DMS53 treated with DMSO at 0.1 percent for 48 hours (cell line): ENCODE measurements around the gene GTF2H4.
A peak's percentile ranks its signal among the peaks of the same experiment; 100 is the strongest.
"Not testable (repeated sequence)": the region's sequence is repeated elsewhere in the genome, so short reads cannot be mapped to it uniquely, and the experiment has no call there.

Experiments
- DNase-seq: peaks from one replicate; lab custom pipeline; 2025; ENCODE audit not compliant: unreplicated experiment; lab: John Stamatoyannopoulos, UW

GTF2H4 gene

DNA sequence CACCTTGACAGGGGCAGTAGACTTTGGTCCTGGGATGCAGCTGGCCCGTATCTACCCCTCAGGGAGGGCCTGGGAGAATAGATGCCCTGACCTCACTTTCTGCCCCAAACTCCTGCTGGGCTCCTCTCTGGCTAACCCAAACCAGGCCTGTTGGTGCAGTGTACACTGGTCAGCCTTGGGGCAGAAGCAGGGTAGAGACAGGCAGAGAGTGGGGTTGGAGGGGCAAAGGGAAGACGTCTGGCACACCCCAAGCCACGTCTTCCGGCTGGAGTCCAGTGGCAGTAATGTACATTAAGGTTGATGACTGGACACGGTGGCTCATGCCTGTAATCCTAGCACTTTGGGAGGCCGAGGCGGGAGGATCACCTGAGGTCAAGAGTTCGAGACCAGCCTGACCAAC, 14.3 kb upstream of the GTF2H4 start:
- no peak for DNase-seq

DNA sequence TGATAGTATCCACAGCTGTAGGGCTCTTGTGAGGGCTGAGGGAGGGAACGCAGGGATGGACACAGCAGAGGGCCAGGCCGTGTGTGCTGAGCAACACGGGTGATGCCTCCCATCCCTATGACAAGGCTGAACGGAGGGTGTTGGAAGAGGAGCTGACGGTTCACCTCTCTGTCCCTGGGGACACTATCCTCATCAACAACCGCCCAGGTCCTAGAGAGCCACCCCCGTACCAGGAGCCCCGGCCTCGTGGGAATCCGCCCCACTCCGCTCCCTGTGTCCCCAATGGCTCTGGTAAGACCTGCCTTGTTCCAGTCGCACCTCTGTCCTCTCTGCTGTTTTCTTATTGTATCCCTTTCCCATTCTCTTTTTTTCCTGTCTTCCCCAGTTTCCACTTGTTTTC, 13.6 kb upstream of the GTF2H4 start:
- no peak for DNase-seq

DNA sequence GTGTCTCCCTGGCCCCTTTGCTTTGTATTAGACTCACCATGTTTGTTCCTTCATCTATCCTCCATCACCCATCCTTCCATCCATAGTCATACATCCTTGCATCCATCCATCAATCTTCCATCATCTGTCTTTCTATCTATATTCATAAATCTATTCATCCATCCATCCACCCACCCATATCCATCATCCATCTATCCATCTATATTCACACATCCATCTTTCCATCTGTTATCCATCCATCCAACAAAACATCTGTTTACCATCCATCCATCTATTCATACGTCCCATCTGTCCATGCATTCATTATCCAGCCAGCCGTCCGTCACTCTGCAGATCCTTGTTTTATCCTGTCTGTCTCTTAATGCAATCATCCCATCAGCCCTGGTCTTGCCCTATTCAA, 13.1 kb upstream of the GTF2H4 start:
- DNase-seq = no peak

DNA sequence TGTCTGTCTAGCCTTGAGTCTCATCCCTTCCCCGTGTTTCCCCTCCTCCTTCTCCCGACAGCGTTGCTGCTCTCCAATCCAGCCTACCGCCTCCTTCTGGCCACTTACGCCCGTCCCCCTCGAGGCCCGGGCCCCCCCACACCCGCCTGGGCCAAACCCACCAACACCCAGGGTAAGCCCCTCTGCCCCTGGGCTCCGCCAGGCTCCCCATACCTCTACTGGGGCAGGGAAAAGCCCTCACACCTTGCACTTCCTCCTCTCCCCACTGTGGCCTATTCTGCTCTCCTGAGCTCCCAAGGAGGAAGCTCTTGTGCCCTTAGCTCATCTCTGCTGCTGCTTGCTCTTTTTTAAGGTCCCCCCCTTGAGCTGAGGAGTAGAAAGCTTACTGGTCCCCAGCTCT, 12.7 kb upstream of the GTF2H4 start:
- no peak for DNase-seq

DNA sequence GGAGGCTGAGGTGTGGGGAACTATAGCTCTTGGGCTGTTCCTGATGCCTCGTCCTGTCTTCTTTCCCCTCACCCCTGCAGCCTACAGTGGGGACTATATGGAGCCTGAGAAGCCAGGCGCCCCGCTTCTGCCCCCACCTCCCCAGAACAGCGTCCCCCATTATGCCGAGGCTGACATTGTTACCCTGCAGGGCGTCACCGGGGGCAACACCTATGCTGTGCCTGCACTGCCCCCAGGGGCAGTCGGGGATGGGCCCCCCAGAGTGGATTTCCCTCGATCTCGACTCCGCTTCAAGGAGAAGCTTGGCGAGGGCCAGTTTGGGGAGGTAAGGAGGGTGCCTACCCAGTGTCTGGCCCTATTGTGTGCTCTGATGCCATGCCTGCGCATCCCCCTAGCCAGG, 11.5 kb upstream of the GTF2H4 start:
- DNase-seq = no peak

DNA sequence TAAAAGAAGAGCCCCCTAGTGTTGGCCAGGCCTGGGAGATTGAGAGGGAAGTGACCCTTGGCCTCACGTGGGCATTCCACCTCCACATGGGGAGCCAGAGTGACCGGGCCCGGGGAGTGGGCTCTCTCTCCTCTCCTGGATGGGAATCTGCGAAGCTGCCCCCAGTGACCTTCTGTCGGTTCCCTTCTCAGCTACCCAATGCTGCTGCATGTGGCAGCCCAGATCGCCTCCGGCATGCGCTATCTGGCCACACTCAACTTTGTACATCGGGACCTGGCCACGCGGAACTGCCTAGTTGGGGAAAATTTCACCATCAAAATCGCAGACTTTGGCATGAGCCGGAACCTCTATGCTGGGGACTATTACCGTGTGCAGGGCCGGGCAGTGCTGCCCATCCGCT, 10.1 kb upstream of the GTF2H4 start:
- DNase-seq = no peak

DNA sequence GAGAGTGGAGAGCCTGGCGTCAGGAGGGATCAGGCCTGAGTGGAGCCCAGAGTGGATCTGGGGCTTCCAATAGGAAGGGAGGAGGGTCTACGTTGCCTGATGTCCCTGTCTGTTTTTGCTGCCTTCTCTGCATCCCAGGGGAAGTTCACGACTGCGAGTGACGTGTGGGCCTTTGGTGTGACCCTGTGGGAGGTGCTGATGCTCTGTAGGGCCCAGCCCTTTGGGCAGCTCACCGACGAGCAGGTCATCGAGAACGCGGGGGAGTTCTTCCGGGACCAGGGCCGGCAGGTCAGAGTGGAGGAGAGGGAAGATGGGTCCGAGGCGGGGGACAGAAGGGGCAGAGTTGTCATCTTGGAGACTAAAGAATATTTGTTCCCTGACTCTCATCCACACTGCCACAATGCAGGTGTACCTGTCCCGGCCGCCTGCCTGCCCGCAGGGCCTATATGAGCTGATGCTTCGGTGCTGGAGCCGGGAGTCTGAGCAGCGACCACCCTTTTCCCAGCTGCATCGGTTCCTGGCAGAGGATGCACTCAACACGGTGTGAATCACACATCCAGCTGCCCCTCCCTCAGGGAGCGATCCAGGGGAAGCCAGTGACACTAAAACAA, 9.2 kb upstream of the GTF2H4 start:
- no peak for DNase-seq

DNA sequence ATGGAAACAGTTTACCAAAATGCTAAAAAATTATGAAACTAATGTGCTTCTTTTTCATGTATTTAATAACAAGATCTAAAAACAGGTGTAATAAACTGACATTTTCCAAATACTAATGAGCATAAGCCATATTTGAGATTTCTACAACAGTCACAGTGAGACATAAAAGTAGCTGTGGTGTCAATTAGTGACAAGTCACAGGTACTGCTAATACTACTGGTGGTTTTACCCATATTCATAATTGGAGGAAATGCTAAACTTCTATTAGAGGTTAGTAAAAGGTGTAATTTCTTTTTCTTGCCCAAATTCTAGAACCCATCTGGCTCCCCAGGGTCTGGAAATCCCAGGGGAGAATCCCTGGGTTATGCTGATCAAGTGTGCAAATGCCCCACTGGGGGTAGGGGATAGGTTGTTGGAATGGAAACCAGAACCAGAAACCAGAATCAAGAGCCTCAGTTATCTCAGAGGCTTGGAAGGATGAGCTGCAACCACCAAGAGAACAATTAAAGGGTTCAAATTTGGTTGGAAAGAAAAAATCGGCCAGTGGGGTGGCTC, 7.1 kb upstream of the GTF2H4 start:
- DNase-seq = no peak

DNA sequence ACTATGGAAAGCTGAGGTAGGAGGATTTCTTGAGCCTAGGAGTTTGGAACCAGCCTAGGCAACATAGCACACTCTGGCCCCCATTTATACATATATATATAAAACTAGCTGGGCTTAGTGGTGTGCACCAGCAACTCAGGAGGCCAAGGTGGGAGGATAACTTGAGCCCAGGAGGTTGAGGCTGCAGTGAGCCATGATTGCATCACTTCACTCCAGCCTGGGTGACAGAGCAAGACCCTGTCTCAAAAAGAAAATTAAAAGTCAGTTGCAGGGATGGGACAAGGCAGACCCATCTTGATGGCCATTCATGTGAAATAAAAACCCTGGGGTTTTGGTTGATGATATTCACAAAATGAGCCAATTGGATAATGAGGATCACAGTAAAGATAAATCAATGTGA, 6.6 kb upstream of the GTF2H4 start:
- DNase-seq = no peak

DNA sequence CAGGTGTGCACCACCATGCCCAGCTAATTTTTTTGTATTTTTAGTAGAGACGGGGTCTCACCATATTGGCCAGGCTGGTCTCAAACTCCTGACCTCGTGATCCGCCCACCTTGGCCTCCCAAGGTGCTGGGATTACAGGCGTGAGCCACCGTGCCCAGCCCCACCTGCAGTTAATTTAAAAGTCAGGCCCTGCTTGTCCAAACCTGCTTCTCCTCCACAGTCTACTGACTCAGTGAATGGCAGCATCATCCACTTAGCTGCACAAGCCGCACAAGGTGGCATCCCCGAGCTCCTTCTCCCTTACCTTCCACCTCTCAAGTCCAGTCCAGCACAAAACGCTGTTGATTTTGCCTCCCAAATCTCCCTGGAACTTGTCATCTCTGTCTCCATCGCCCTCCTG, 5.8 kb upstream of the GTF2H4 start:
- DNase-seq = not testable (repeated sequence)

DNA sequence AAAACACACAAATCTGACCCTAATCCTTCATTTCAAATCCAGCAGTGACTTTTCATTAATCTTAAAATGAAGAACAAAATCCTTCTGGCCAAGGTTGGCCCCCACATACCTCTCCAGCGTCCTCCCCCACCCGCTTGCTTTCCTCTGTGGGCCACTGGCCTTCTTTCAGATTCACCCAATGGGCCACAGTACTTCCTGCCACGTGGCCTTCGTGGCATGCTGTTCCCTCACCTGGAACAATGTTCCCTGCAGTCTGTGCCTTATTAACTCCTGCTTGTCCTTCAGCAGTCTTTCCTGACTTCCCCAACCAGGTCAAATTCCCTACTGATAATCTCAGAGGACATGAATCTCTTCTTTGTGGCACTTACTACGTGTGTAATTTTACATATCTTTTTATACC, 5.3 kb upstream of the GTF2H4 start:
- DNase-seq = no peak

DNA sequence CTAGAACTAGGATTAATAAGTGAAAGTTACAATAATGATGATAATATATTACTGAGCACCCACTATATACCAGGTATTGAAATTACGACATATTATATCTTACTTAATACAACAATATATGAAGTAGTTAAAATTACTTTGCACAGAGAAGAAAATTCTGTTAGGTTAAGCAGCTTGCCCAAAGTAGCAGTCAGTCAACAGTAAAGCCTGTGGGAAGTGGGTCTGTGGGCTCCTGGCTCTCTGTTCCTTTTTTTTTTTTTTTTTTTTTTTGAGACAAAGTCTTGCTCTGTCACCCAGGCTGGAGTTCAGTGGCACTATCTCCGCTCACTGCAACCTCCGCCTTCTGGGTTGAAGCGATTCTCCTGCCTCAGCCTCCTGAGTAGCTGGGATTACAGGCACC, 4.8 kb upstream of the GTF2H4 start:
- no peak for DNase-seq

DNA sequence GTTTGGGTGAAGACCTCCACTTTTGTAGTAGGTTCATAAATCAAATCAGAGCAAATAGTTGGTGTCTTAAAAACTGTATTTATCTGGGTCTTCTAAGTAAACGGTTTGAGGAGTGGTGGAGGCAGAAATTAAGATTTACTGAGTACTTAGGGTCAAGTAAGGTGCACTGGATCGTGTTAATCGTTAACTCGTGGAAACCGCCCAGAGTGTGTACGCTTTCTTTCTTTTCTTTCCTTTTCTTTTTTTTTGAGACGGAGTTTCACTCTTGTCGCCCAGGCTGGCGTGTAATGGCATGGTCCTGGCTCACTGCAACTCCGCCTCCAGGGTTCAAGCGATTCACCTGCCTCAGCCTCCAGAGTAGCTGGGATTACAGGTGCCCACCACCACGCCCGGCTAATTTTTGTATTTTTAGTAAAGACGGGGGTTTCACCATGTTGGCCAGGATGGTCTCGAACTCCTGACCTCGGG, 683 bp upstream of the GTF2H4 start:
- peak; percentile 20 for DNase-seq

DNA sequence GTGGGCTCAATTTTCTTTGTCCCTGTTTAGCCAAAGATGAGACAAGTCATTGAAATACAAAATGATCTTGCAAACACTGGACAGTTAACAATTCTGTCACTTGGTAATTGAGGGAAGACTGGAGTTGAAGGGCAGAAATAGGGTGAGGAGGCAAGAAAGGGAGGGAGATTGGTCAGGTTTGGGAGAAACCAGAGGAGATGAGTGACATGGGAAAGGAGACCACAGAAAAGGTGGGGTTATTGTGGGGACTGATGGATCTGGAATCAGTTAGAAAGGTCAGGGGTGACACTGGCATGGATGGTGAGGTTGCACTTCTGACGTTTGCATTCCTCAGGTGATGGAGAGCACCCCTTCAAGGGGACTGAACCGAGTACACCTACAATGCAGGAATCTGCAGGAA, 693 bp downstream of the GTF2H4 start:
- no peak for DNase-seq

DNA sequence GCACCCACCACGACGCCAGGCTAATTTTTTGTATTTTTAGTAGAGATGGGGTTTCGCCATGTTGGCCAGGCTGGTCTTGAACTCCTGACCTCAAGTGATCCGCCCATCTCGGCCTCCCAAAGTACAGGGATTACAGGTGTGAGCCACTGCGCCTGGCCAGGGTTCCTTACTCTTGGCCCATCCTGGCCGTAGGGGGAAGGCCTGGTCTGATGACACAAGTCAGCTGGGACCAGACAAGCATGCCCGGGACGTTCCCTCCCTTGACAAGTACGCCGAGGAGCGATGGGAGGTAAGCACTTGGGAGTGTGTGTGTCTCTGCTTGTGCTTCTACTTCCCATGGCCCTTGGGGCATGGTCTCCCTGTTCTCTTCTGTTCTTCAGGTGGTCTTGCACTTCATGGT, 2.5 kb downstream of the GTF2H4 start:
- DNase-seq = not testable (repeated sequence)

DNA sequence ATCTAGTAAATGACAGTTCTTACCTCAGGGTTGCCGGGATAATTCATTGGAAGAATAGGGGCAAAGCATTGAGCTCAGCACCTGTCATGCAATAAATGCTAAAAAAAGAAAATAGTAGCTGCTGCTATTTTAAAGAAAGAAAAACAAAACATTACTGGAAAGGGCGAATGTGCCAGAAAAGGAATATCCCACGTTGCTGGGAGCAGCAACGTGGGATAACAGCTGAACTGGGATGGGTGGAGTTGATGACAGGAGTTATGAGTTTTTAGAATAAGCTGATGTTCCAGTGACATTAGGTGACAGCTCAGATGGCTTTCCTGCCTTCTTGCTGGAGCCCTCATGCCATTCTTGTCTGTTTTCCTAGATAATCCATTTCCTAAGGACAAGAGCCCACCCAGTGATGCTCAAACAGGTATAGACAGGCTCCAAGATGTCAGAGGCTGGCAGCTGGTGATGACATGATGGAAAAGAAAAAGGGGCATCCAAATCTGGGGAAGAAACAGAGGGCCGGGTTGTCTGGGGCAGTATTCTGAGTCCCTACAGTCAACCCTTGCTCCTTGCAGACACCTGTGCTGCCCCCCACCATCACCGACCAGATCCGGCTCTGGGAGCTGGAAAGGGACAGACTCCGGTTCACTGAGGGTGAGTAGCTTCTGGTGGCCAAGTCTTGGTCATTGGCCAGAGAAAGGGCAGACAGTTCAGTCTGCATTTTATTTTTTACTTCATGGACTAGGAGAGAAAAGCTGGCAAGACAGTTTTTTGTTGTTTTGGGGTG, 4.9 kb downstream of the GTF2H4 start:
- no peak for DNase-seq

DNA sequence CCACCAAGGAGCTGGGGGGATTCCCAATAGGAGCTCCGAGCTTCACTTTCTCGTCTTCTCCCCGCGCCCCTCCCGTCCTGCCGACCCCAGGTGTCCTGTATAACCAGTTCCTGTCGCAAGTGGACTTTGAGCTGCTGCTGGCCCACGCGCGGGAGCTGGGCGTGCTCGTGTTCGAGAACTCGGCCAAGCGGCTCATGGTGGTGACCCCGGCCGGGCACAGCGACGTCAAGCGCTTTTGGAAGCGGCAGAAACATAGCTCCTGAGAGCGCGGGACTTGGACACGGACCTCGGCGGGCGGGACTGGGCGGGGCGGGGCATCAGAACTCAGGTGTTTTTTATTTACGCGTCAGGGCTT, 5.7 kb downstream of the GTF2H4 start:
- no peak for DNase-seq

DNA sequence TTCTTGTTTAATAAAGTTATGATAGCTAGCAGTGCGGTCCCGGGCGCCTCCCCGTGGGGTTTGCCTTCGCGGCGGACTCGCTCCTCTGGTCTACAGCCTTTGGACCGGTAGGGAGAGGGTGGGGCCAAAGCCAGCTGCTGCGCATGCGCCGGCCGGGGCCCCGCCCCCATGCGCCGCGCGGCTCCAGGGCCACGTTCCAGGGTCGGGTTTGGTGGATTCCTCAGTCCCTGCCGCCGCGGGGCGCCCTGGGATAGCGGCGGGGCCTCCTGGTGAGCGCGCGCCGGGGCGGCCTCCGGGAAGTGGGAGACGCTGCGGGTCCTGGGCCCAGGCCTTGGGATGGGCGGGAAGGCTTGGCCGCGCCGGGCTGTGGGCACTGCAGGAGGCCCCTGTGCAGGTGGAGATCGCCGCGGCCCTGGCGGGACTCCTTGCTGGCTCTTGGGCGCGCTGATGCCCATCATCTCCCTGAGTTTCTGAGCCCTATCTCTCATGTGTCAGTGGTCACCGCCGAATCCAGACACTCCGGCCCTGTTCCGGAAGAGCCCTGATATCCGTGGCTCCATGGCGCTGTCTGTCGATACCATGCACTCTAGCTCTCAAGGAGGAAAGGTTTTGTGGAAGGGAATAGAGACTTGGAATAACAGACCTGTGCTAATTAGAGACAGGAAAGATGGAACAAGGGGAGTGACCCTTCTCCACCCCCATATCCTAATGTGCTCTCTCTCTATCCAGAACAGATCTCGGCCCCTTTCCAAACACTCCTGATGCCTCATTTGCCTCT, 6.3 kb downstream of the GTF2H4 start, which contains the start of gene VARS2:
TSS of gene VARS2 (plus strand) at position 163 of the 778 bp plus-strand sequence. CDS start at position 762, 599 bp downstream.
- peak; percentile 85 for DNase-seq

DNA sequence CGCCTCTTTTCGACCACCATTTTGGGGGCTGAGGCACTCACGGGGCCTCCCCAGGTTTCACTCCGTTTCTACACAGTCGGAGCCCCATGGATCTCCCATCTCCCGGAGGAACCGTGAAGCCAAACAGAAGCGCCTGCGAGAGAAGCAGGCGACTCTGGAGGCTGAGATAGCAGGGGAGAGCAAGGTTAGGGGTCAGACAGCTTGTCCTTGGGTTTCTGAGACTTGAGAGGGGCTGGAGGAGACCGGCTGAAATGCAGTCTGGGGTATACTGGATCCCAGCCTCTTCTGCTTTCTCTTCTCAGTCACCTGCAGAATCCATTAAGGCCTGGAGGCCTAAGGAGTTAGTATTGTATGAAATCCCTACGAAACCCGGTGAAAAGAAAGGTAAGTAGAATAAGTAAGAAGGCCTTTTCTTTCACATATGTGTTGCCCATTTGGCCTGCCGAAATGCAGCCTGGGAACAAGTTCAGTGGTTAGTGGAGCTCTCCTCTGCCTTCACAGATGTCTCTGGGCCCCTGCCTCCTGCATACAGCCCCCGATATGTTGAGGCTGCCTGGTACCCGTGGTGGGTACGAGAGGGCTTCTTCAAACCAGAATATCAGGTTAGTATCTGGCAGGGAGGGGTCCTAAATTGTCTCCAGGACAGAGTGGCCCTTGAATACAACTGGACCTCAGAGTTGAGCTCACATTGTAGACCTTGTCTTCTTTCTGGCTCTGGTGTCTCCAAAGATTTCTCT, 7.0 kb downstream of the GTF2H4 start:
- no peak for DNase-seq

DNA sequence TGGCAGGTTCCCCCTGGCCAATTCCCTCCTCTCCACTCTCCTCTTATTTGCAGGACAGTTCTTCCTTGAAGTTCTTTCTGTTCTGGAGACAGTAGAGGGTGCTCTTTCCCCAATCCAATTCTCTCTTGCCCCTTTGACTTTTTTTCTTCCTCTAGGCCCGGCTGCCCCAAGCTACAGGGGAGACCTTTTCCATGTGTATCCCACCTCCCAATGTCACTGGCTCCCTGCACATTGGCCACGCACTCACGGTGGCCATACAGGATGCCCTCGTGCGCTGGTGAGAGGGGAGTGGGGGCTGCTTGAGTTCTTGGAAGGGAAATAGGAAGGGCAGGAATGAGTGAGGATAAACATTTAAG, 7.6 kb downstream of the GTF2H4 start:
- peak; percentile 63 for DNase-seq

DNA sequence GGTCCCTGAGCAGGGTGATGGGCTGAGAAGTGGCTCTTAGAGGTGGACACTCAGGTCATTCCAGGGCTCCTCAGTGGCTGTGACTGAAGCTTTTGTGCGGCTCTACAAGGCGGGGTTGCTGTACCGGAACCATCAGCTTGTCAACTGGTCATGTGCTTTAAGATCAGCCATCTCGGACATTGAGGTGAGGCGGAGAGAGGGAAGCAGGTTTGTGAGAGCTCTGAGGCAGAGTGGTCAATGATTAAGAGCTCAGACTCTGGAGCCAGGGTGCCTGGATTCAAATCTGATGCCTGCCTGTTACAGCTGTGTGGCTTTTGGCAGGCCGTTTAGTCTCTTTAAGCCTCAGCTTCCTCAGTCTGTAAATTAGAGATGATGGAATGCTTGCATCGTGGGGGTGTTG, 9.0 kb downstream of the GTF2H4 start:
- DNase-seq = no peak
